T-cell (primary cell): ENCODE results near the gene CACNG4. TPM values are rescaled to one million over a fixed set of nuclear protein-coding genes. Genes with fewer than 3 reads are reported as not detected.

ENCODE experiments used
- ATAC-seq, 4 experiments: fragments of 200-7000 bp in 3 of 4; fragments of 150-1000 bp in 1 of 4; cut with Tn5 transposase; replicated peaks in 1 of 4; 1 replicate in 3 of 4; 2 replicates in 1 of 4; pipeline ENCODE4 v1.10.0; 2021; ENCODE audit warnings: moderate library complexity in 3 of 4, mild to moderate bottlenecking in 2 of 4, moderate number of reproducible peaks in 1 of 4
- CTCF ChIA-PET, 2 donors: fragments of 300-600 bp; sonication (Branson Sonifier 250); formaldehyde crosslinking; loops; one replicate each; lab custom pipeline; 2022; ENCODE audit warnings: antibody characterized with exemption in 2 of 2; lab: Charles Lee
- POLR2A ChIA-PET, 2 donors: fragments of 300-600 bp; sonication (Branson Sonifier 250); formaldehyde crosslinking; loops; one replicate each; lab custom pipeline; 2022; ENCODE audit warnings: antibody characterized with exemption in 2 of 2; lab: Charles Lee
- DNase-seq, 35 experiments: peaks; one replicate each; pipeline versions ENCODE4 v3.0.0 to v3.0.0-alpha.2; 2013 to 2023
- H3K27ac ChIP-seq: one replicate; pipeline ENCODE4 v1.5.1; 2013; ENCODE audit warnings: low read length
- H3K27me3 ChIP-seq, 2 experiments: replicated peaks in 1 of 2; 1 replicate in 1 of 2; 2 replicates in 1 of 2; pipeline versions ENCODE4 v1.6.1 to v1.7.0; 2013; ENCODE audit warnings: low read length in 1 of 2, mixed read lengths in 1 of 2; ENCODE audit not compliant: control insufficient read depth in 2 of 2, insufficient read depth in 2 of 2; ENCODE audit errors: extremely low read depth in 1 of 2
- H3K36me3 ChIP-seq, 2 donors: 1 replicate in 1 of 2; 2 replicates in 1 of 2; pipeline versions ENCODE4 v1.6.1 to v1.7.0; 2013; ENCODE audit warnings: low read length in 1 of 2; ENCODE audit not compliant: control insufficient read depth in 2 of 2, insufficient read depth in 1 of 2; ENCODE audit errors: extremely low read depth in 1 of 2
- H3K4me1 ChIP-seq, 2 experiments: 1 replicate in 1 of 2; 2 replicates in 1 of 2; pipeline versions ENCODE4 v1.6.1 to v1.7.0; 2013; ENCODE audit warnings: low read length in 2 of 2, mixed read lengths in 1 of 2; ENCODE audit not compliant: insufficient read depth in 2 of 2, control insufficient read depth in 1 of 2; ENCODE audit errors: extremely low read depth in 1 of 2
- H3K4me3 ChIP-seq, 2 donors: 1 replicate in 1 of 2; 2 replicates in 1 of 2; pipeline versions ENCODE4 v1.5.1 to v1.7.0; 2013; ENCODE audit warnings: mild to moderate bottlenecking in 2 of 2, low read length in 1 of 2, moderate library complexity in 1 of 2; ENCODE audit not compliant: control insufficient read depth in 1 of 2; ENCODE audit errors: extremely low read depth in 1 of 2
- H3K9me3 ChIP-seq: 2 replicates; pipeline ENCODE4 v1.7.0; 2013
- H3K27ac Mint-ChIP-seq, 2 donors: one replicate each; pipeline ENCODE4 v1.8.0; 2020 to 2021; ENCODE audit warnings: mild to moderate bottlenecking in 2 of 2, mixed read lengths in 2 of 2
- H3K27me3 Mint-ChIP-seq, 2 donors: one replicate each; pipeline ENCODE4 v1.8.0; 2021 to 2022; ENCODE audit warnings: mixed read lengths in 2 of 2
- H3K36me3 Mint-ChIP-seq: one replicate; pipeline ENCODE4 v1.8.0; 2021; ENCODE audit warnings: mixed read lengths
- H3K4me1 Mint-ChIP-seq, 3 donors: one replicate each; pipeline ENCODE4 v1.8.0; 2020 to 2022; ENCODE audit warnings: mixed read lengths in 3 of 3, mild to moderate bottlenecking in 1 of 3
- H3K4me3 Mint-ChIP-seq, 3 donors: one replicate each; pipeline ENCODE4 v1.8.0; 2020 to 2022; ENCODE audit warnings: mild to moderate bottlenecking in 3 of 3, mixed read lengths in 3 of 3, moderate library complexity in 3 of 3
- H3K9me3 Mint-ChIP-seq, 3 donors: one replicate each; pipeline ENCODE4 v1.8.0; 2020 to 2022; ENCODE audit warnings: mixed read lengths in 3 of 3
- WGBS: methylation state at CpG from one replicate; pipeline ENCODE4 v1.1.5; 2013; ENCODE audit warnings: missing lambda C conversion rate; ENCODE audit not compliant: insufficient coverage; 5-methylcytosine and 5-hydroxymethylcytosine counted together
- total RNA-seq, 35 experiments: library from RNA in 6 of 35; stranded (reverse) in 6 of 35; fragments of 120-200 nt in 1 of 35; gene quantifications; one replicate each; pipeline versions ENCODE4 v1.2.1 to v1.2.4 and lab custom pipeline; 2013 to 2026

CACNG4 gene
- total RNA-seq, 5 donors from 2014 or later (not counting 1 experiment from before 2014, with no cell fraction given): 0.06 to 0.20 (median 0.13) TPM; not detected in 2

- Histone ChIP-seq H3K36me3 (no peaks in the 10 kb centered on the region), H3K27me3 (peaks cover 0 to 14% of the 10 kb centered on the region in 2 experiments), H3K9me3 (no peaks in the 10 kb centered on the region), H3K4me3 (no peak overlapping the region), H3K4me1 (no peaks in the 10 kb centered on the region), H3K27ac (no peak overlapping the region)
- POLR2A ChIA-PET: no interaction called here
- Mint-ChIP-seq H3K4me3 (no peak overlapping the region), H3K27me3 (peaks cover 25 to 41% of the 10 kb centered on the region in 2 donors), H3K9me3 (peaks cover 0 to 13% (median 6%) of the 10 kb centered on the region in 3 donors), H3K27ac (no peak overlapping the region), H3K4me1 (no peaks in the 10 kb centered on the region), H3K36me3 (no peaks in the 10 kb centered on the region)
- DNase-seq (no peak), ATAC-seq (no peak)
- CTCF ChIA-PET: no interaction called here
- 78% methylated on average over 3 of the region's 4 CpGs for whole genome bisulfite sequencing
Measured at GRCh38 chr17:66920950-66921349, 43.6 kb upstream of the CACNG4 start.

GRCh38 chr17:66923886-66924285, 40.6 kb upstream of the CACNG4 start:
- no peak for ATAC-seq
- H3K27ac Mint-ChIP-seq: no peak overlapping the region
- no peaks in the 10 kb centered on the region for H3K4me1 Mint-ChIP-seq
- no peaks in the 10 kb centered on the region for H3K36me3 ChIP-seq
- H3K27ac ChIP-seq: no peak overlapping the region
- 100% methylated on average over 1 of the region's 1 CpG for WGBS
- no peaks in the 10 kb centered on the region for H3K36me3 Mint-ChIP-seq
- peaks cover 2 to 9% of the 10 kb centered on the region in 2 experiments for H3K27me3 ChIP-seq
- H3K9me3 ChIP-seq: no peaks in the 10 kb centered on the region
- no peak for DNase-seq
- H3K4me3 Mint-ChIP-seq: no peak overlapping the region
- no peak overlapping the region for H3K4me3 ChIP-seq
- CTCF ChIA-PET: no interaction called here
- peaks cover 34 to 50% of the 10 kb centered on the region in 2 donors for H3K27me3 Mint-ChIP-seq
- peaks cover 0 to 7% (median 6%) of the 10 kb centered on the region in 3 donors for H3K9me3 Mint-ChIP-seq
- POLR2A ChIA-PET: no interaction called here
- no peaks in the 10 kb centered on the region for H3K4me1 ChIP-seq

- H3K4me1 Mint-ChIP-seq: no peaks in the 10 kb centered on the region
- ChIA-PET CTCF (interaction anchor here in 1 of 2 donors (0.6 kb wide), 1 partner anchor 17 kb away, joined by 10 read pairs; no protein-coding TSS in a partner anchor), POLR2A (no interaction called here)
- WGBS: 57% methylated on average over 3 of the region's 8 CpGs
- no peak overlapping the region for H3K4me3 Mint-ChIP-seq
- peaks cover 0 to 7% (median 4%) of the 10 kb centered on the region in 3 donors for H3K9me3 Mint-ChIP-seq
- ATAC-seq (no peak), DNase-seq (no peak)
- peaks cover 2 to 10% of the 10 kb centered on the region in 2 experiments for H3K27me3 ChIP-seq
- no peaks in the 10 kb centered on the region for H3K9me3 ChIP-seq
- H3K27me3 Mint-ChIP-seq: peaks cover 41 to 50% of the 10 kb centered on the region in 2 donors
- no peaks in the 10 kb centered on the region for H3K36me3 ChIP-seq
- H3K27ac ChIP-seq: no peak overlapping the region
- no peaks in the 10 kb centered on the region for H3K4me1 ChIP-seq
- H3K36me3 Mint-ChIP-seq: no peaks in the 10 kb centered on the region
- H3K27ac Mint-ChIP-seq: no peak overlapping the region
- H3K4me3 ChIP-seq: no peak overlapping the region
Measured at GRCh38 chr17:66925811-66926500, 38.6 kb upstream of the CACNG4 start.

GRCh38 chr17:66928949-66929348, 35.6 kb upstream of the CACNG4 start:
- DNase-seq (no peak), ATAC-seq (no peak)
- H3K27me3 Mint-ChIP-seq: peaks cover 38 to 42% of the 10 kb centered on the region in 2 donors
- ChIA-PET POLR2A (no interaction called here), CTCF (no interaction called here)
- WGBS: no CpG with 5 or more reads among the region's 5 CpGs
- H3K9me3 ChIP-seq: no peaks in the 10 kb centered on the region
- H3K36me3 ChIP-seq: no peaks in the 10 kb centered on the region
- H3K4me3 Mint-ChIP-seq: no peak overlapping the region
- H3K4me1 Mint-ChIP-seq: no peaks in the 10 kb centered on the region
- H3K27ac Mint-ChIP-seq: no peak overlapping the region
- no peaks in the 10 kb centered on the region for H3K4me1 ChIP-seq
- H3K4me3 ChIP-seq: no peak overlapping the region
- H3K27me3 ChIP-seq: peaks cover 2 to 17% of the 10 kb centered on the region in 2 experiments
- no peak overlapping the region for H3K27ac ChIP-seq
- no peaks in the 10 kb centered on the region for H3K36me3 Mint-ChIP-seq
- H3K9me3 Mint-ChIP-seq: no peaks in the 10 kb centered on the region

GRCh38 chr17:66929591-66929990, 34.9 kb upstream of the CACNG4 start:
- peaks cover 0 to under 1% (median 0%) of the 10 kb centered on the region in 3 donors for H3K9me3 Mint-ChIP-seq
- Histone ChIP-seq H3K9me3 (no peaks in the 10 kb centered on the region), H3K27ac (no peak overlapping the region), H3K27me3 (peaks cover 2 to 17% of the 10 kb centered on the region in 2 experiments), H3K4me3 (no peak overlapping the region), H3K4me1 (no peaks in the 10 kb centered on the region), H3K36me3 (no peaks in the 10 kb centered on the region)
- peaks cover 35 to 37% of the 10 kb centered on the region in 2 donors for H3K27me3 Mint-ChIP-seq
- no peak for ATAC-seq
- H3K4me1 Mint-ChIP-seq: no peaks in the 10 kb centered on the region
- no peak for DNase-seq
- WGBS: no CpG with 5 or more reads among the region's 1 CpG
- ChIA-PET CTCF (no interaction called here), POLR2A (no interaction called here)
- H3K4me3 Mint-ChIP-seq: no peak overlapping the region
- no peaks in the 10 kb centered on the region for H3K36me3 Mint-ChIP-seq
- no peak overlapping the region for H3K27ac Mint-ChIP-seq

- Mint-ChIP-seq H3K9me3 (peaks cover 0 to 5% (median 0%) of the 10 kb centered on the region in 3 donors), H3K4me3 (no peak overlapping the region), H3K36me3 (no peaks in the 10 kb centered on the region), H3K27ac (no peak overlapping the region), H3K4me1 (no peaks in the 10 kb centered on the region), H3K27me3 (peaks cover 32 to 34% of the 10 kb centered on the region in 2 donors)
- WGBS: no CpG with 5 or more reads among the region's 3 CpGs
- CTCF ChIA-PET: no interaction called here
- no peaks in the 10 kb centered on the region for H3K9me3 ChIP-seq
- H3K36me3 ChIP-seq: no peaks in the 10 kb centered on the region
- peaks cover 2 to 17% of the 10 kb centered on the region in 2 experiments for H3K27me3 ChIP-seq
- H3K4me3 ChIP-seq: no peak overlapping the region
- H3K27ac ChIP-seq: no peak overlapping the region
- DNase-seq (no peak), ATAC-seq (no peak)
- no peaks in the 10 kb centered on the region for H3K4me1 ChIP-seq
- POLR2A ChIA-PET: no interaction called here
Measured at GRCh38 chr17:66930933-66931332, 33.6 kb upstream of the CACNG4 start.
